SU-DHL-6 (cell line): ENCODE results near the gene FAM53A.

Experiments used
- CTCF ChIP-seq: fragments of 200-600 bp; sonication (generic); IDR thresholded peaks from one replicate; pipeline ENCODE4 v1.5.1; 2017; ENCODE audit warnings: antibody characterized with exemption, mild to moderate bottlenecking, low read length, moderate library complexity; ENCODE audit not compliant: insufficient read depth, poor library complexity, severe bottlenecking
- EZH2phosphoT487 ChIP-seq: fragments of 200-600 bp; sonication (generic), shearing (Covaris generic); conservative IDR thresholded peaks from 2 replicates; pipeline ENCODE4 v1.6.1; 2018; ENCODE audit warnings: mild to moderate bottlenecking, antibody characterized with exemption, low read length, moderate library complexity, mixed read lengths

GRCh38 chr4:1625600-1626138 lies 58.4 kb downstream of the FAM53A start:
- TF ChIP-seq CTCF (no peak), EZH2phosphoT487 (no peak)
